Stimulated activated memory B cell treated with anti-CD40 and anti-IgM and Interleukin-4, amounts not matched to agents 10 μg/mL and 1 μg/mL and 100 μg/mL, for 72 hours (primary cell): ENCODE measurements around the gene ABHD14A.
"Not testable (repeated sequence)": the region's sequence is repeated elsewhere in the genome, so short reads cannot be mapped to it uniquely, and the experiment has no call there.

Experiments
- ATAC-seq: fragments of 150-1000 bp; cut with Tn5 transposase; 2 replicates; pipeline ENCODE4 v1.10.0; 2021
- H3K27ac Mint-ChIP-seq: one replicate; pipeline ENCODE4 v1.8.0; 2022; ENCODE audit warnings: mild to moderate bottlenecking, mixed read lengths
- H3K27me3 Mint-ChIP-seq: one replicate; pipeline ENCODE4 v1.8.0; 2022; ENCODE audit warnings: mixed read lengths
- H3K36me3 Mint-ChIP-seq: one replicate; pipeline ENCODE4 v1.8.0; 2022; ENCODE audit warnings: mixed read lengths
- H3K4me1 Mint-ChIP-seq: one replicate; pipeline ENCODE4 v1.8.0; 2022; ENCODE audit warnings: mixed read lengths
- H3K4me3 Mint-ChIP-seq: one replicate; pipeline ENCODE4 v1.8.0; 2022; ENCODE audit warnings: mild to moderate bottlenecking, moderate library complexity, mixed read lengths
- H3K9me3 Mint-ChIP-seq: one replicate; pipeline ENCODE4 v1.8.0; 2022; ENCODE audit warnings: mixed read lengths

The ABHD14A gene

GRCh38 chr3:51988286-51989146, 13.7 kb downstream of the ABHD14A start:
- peaks cover 26% of the 10 kb centered on the region for H3K36me3 Mint-ChIP-seq
- no peak overlapping the region for H3K4me3 Mint-ChIP-seq
- ATAC-seq: no peak
- H3K27ac Mint-ChIP-seq: peak overlapping the region; percentile 35
- peaks cover 49% of the 10 kb centered on the region for H3K4me1 Mint-ChIP-seq
- no peaks in the 10 kb centered on the region for H3K9me3 Mint-ChIP-seq
- H3K27me3 Mint-ChIP-seq: no peaks in the 10 kb centered on the region

- not testable (repeated sequence) for ATAC-seq, H3K27ac Mint-ChIP-seq, H3K4me3 Mint-ChIP-seq, H3K9me3 Mint-ChIP-seq, H3K27me3 Mint-ChIP-seq
- Mint-ChIP-seq H3K36me3 (peaks cover 46% of the 10 kb centered on the region), H3K4me1 (peaks cover 53% of the 10 kb centered on the region)
Measured at GRCh38 chr3:51990501-51990971, 15.7 kb downstream of the ABHD14A start.

GRCh38 chr3:51992017-51992682, 17.3 kb downstream of the ABHD14A start:
- ATAC-seq: no peak
- no peaks in the 10 kb centered on the region for H3K27me3 Mint-ChIP-seq
- H3K4me1 Mint-ChIP-seq: peaks cover 56% of the 10 kb centered on the region
- no peak overlapping the region for H3K4me3 Mint-ChIP-seq
- peak overlapping the region; percentile 22 for H3K27ac Mint-ChIP-seq
- no peaks in the 10 kb centered on the region for H3K9me3 Mint-ChIP-seq
- H3K36me3 Mint-ChIP-seq: peaks cover 50% of the 10 kb centered on the region

GRCh38 chr3:51993657-51994056, 18.8 kb downstream of the ABHD14A start:
- H3K36me3 Mint-ChIP-seq: peaks cover 50% of the 10 kb centered on the region
- H3K4me1 Mint-ChIP-seq: peaks cover 56% of the 10 kb centered on the region
- not testable (repeated sequence) for ATAC-seq, H3K9me3 Mint-ChIP-seq, H3K27me3 Mint-ChIP-seq
- peak overlapping the region; percentile 98 for H3K4me3 Mint-ChIP-seq
- peak overlapping the region; percentile 36 for H3K27ac Mint-ChIP-seq

GRCh38 chr3:51994530-51994929, 19.7 kb downstream of the ABHD14A start:
- H3K27ac Mint-ChIP-seq: peak overlapping the region; percentile 99
- no peaks in the 10 kb centered on the region for H3K9me3 Mint-ChIP-seq
- peaks cover 50% of the 10 kb centered on the region for H3K36me3 Mint-ChIP-seq
- ATAC-seq: no peak
- peak overlapping the region; percentile 98 for H3K4me3 Mint-ChIP-seq
- H3K4me1 Mint-ChIP-seq: peaks cover 50% of the 10 kb centered on the region
- H3K27me3 Mint-ChIP-seq: no peaks in the 10 kb centered on the region

GRCh38 chr3:51995346-51996163, 20.7 kb downstream of the ABHD14A start, which contains the start of gene RPL29:
TSS of gene RPL29 (minus strand) at chr3:51995895. CDS start at chr3:51995461, 434 bp downstream.
- Mint-ChIP-seq H3K36me3 (peaks cover 50% of the 10 kb centered on the region), H3K9me3 (no peaks in the 10 kb centered on the region), H3K27me3 (no peaks in the 10 kb centered on the region), H3K4me3 (peak within 1 kb of the TSS; percentile 98), H3K27ac (peak within 1 kb of the TSS; percentile 99), H3K4me1 (peaks cover 50% of the 10 kb centered on the region)
- peak; percentile 96 for ATAC-seq

- no peaks in the 10 kb centered on the region for H3K27me3 Mint-ChIP-seq
- no peak for ATAC-seq
- H3K4me1 Mint-ChIP-seq: peaks cover 42% of the 10 kb centered on the region
- H3K4me3 Mint-ChIP-seq: no peak overlapping the region
- peaks cover 35% of the 10 kb centered on the region for H3K36me3 Mint-ChIP-seq
- no peaks in the 10 kb centered on the region for H3K9me3 Mint-ChIP-seq
- H3K27ac Mint-ChIP-seq: no peak overlapping the region
Measured at GRCh38 chr3:51997172-51997571, 22.3 kb downstream of the ABHD14A start.

GRCh38 chr3:51997935-51998596, 23.2 kb downstream of the ABHD14A start:
- no peak overlapping the region for H3K27ac Mint-ChIP-seq
- no peaks in the 10 kb centered on the region for H3K27me3 Mint-ChIP-seq
- no peak for ATAC-seq

GRCh38 chr3:51998774-51999173, 23.9 kb downstream of the ABHD14A start:
- H3K9me3 Mint-ChIP-seq: no peaks in the 10 kb centered on the region
- no peak overlapping the region for H3K4me3 Mint-ChIP-seq
- H3K36me3 Mint-ChIP-seq: peaks cover 22% of the 10 kb centered on the region
- ATAC-seq: no peak
- H3K27me3 Mint-ChIP-seq: no peaks in the 10 kb centered on the region
- no peak overlapping the region for H3K27ac Mint-ChIP-seq
- peaks cover 27% of the 10 kb centered on the region for H3K4me1 Mint-ChIP-seq

More at GRCh38 chr3:51997935-51998596, 23.2 kb downstream of the ABHD14A start:
- Mint-ChIP-seq H3K4me3 (no peak overlapping the region), H3K4me1 (peaks cover 34% of the 10 kb centered on the region), H3K9me3 (no peaks in the 10 kb centered on the region), H3K36me3 (peaks cover 27% of the 10 kb centered on the region)

GRCh38 chr3:51999846-52000245, 25.0 kb downstream of the ABHD14A start:
- Mint-ChIP-seq H3K27ac (no peak overlapping the region), H3K4me3 (no peak overlapping the region), H3K36me3 (peaks cover 11% of the 10 kb centered on the region)

GRCh38 chr3:52001443-52001974, 26.6 kb downstream of the ABHD14A start:
- H3K9me3 Mint-ChIP-seq: no peaks in the 10 kb centered on the region
- H3K27ac Mint-ChIP-seq: no peak overlapping the region
- peaks cover 7% of the 10 kb centered on the region for H3K4me1 Mint-ChIP-seq
- no peaks in the 10 kb centered on the region for H3K27me3 Mint-ChIP-seq
- H3K4me3 Mint-ChIP-seq: no peak overlapping the region
- ATAC-seq: peak; percentile 93
- H3K36me3 Mint-ChIP-seq: no peaks in the 10 kb centered on the region

More at GRCh38 chr3:51999846-52000245, 25.0 kb downstream of the ABHD14A start:
- no peaks in the 10 kb centered on the region for H3K9me3 Mint-ChIP-seq
- peaks cover 16% of the 10 kb centered on the region for H3K4me1 Mint-ChIP-seq
- H3K27me3 Mint-ChIP-seq: no peaks in the 10 kb centered on the region
- ATAC-seq: no peak

GRCh38 chr3:52002748-52003147, 27.9 kb downstream of the ABHD14A start:
- no peaks in the 10 kb centered on the region for H3K9me3 Mint-ChIP-seq
- H3K27me3 Mint-ChIP-seq: no peaks in the 10 kb centered on the region
- no peak overlapping the region for H3K4me3 Mint-ChIP-seq

GRCh38 chr3:52004163-52004787, 29.4 kb downstream of the ABHD14A start:
- no peak for ATAC-seq
- Mint-ChIP-seq H3K27ac (no peak overlapping the region), H3K27me3 (no peaks in the 10 kb centered on the region), H3K36me3 (no peaks in the 10 kb centered on the region), H3K4me3 (no peak overlapping the region), H3K4me1 (peaks cover 7% of the 10 kb centered on the region), H3K9me3 (no peaks in the 10 kb centered on the region)

More at GRCh38 chr3:52002748-52003147, 27.9 kb downstream of the ABHD14A start:
- H3K27ac Mint-ChIP-seq: no peak overlapping the region
- ATAC-seq: no peak
- peaks cover 7% of the 10 kb centered on the region for H3K4me1 Mint-ChIP-seq
- no peaks in the 10 kb centered on the region for H3K36me3 Mint-ChIP-seq

GRCh38 chr3:52004906-52005395, 30.1 kb downstream of the ABHD14A start:
- Mint-ChIP-seq H3K4me3 (no peak overlapping the region), H3K27ac (no peak overlapping the region), H3K36me3 (no peaks in the 10 kb centered on the region), H3K4me1 (peaks cover 7% of the 10 kb centered on the region), H3K27me3 (no peaks in the 10 kb centered on the region), H3K9me3 (no peaks in the 10 kb centered on the region)
- no peak for ATAC-seq
